GM12873 (cell line): ENCODE data around the gene TRABD2A.

Experiments used
- TF ChIP-seq, protein P1 (sequence below): IDR thresholded peaks from 2 replicates; pipeline ENCODE4 v1.5.1; 2012; ENCODE audit warnings: low read depth, mild to moderate bottlenecking, moderate library complexity, low read length, control low read depth; ENCODE audit not compliant: insufficient read depth; ENCODE audit errors: missing control alignments

Gene TRABD2A

DNA sequence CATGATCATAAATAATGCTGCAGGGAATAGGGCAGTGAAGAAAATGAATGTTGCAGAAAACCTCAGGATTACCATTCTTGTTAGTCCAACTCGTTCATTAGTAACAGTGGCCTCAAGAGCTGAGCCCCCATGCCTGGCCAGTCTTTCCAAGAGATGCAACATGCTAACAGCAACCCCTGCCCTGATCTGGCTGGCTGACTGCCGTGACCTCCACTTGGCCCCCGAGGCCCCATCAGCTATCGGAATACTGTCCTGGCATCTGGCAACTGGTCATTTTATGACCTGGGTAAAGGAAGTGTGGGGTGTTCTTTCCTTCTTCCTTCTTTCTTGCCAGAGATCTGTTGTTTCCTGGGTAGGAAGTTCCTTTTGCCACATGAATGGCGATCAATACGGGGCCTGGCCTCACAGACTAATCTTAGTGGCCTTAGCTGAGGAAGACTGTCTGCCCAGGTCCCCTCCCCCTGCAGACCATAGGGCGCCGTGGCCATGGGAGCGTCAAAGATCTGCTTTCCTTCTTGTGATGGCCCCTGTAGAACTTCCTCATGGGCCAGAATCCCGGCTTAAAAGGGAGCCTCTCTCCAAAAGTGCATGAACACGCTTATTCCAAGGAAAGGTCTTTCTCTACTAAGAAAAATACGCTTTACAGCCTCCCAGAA lies 10.6 kb upstream of the TRABD2A start:
- TF ChIP-seq, protein P1, sequence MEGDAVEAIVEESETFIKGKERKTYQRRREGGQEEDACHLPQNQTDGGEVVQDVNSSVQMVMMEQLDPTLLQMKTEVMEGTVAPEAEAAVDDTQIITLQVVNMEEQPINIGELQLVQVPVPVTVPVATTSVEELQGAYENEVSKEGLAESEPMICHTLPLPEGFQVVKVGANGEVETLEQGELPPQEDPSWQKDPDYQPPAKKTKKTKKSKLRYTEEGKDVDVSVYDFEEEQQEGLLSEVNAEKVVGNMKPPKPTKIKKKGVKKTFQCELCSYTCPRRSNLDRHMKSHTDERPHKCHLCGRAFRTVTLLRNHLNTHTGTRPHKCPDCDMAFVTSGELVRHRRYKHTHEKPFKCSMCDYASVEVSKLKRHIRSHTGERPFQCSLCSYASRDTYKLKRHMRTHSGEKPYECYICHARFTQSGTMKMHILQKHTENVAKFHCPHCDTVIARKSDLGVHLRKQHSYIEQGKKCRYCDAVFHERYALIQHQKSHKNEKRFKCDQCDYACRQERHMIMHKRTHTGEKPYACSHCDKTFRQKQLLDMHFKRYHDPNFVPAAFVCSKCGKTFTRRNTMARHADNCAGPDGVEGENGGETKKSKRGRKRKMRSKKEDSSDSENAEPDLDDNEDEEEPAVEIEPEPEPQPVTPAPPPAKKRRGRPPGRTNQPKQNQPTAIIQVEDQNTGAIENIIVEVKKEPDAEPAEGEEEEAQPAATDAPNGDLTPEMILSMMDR = no peak

DNA sequence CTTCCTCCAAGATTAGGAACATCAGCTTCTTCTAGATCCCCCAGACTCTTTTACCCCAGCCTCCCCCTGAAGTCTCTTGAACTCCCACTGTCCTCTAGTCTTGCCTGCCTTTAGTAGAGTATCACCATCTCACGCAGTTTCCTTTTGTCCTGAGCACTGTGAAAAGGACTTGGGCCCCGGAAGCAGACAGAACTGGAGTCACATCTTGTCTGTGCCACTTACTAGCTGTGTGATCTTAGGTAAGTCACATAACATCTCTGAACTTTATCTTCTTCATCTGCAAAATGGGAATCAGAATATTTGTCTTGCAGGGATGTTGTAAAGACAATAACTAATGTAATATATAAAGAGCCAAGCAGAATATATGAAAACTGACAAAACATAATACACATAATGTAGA lies 8.4 kb upstream of the TRABD2A start:
- TF ChIP-seq, protein P1 = no peak

DNA sequence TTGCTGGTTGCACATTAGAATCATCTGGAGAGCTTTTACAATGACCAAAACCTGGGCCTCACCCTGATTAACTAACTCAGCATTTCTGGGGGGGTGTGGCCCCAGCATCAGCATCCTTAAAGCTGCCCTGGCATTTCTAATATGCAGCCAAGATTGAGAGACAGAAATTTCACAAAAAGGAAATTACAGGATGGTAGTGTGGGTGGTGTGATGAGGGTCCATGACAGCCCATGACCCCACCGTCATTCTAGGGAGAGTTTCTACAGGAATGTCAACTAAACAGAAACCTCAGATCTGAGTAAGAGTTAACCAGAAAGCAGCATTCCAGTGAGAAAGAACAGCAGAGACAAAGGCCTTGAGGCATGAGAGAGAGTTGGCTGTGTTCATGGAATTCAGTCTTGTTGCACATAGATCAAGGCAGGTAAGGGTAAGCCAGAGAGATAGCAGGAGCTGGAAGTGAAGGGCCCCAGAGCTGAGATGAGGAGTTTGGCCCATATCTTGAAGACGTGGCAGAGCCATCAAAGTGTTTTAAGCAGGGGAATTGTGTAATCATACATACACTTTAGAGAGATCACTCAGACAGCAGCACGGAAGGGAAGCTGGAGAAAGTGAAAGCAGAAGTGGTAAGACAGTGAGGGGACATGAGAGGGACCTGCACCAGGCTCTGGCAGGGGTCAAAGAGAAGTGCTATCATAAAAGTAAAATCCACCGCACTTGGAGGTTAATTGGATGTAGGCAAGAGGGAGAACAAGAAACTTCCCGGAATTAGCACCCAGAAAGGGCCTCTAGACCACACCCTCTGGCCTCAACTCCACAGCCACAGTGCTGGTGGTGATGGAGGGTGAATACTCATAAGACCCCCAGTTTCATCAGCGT lies 7.8 kb upstream of the TRABD2A start:
- TF ChIP-seq, protein P1 = no peak

DNA sequence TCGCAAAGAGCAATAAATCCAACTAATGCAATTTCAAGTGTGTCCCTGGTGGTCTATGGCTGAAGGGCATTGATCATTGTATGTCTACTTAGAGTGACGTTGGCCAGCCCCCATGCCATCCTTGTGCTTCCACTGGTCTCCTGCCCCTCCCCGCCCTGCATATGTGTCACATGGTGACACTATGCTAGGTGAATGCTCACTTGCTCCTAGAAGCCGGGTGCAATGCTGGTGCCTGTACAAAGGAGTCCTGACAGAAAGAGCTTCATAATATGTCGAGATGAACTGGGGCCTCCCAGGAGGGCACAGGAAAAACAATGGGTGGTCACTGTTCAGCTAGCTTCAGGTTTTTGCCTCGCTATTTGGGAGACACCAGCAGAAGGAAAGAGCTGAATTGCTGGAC lies 5.9 kb upstream of the TRABD2A start:
- TF ChIP-seq, protein P1 = no peak

DNA sequence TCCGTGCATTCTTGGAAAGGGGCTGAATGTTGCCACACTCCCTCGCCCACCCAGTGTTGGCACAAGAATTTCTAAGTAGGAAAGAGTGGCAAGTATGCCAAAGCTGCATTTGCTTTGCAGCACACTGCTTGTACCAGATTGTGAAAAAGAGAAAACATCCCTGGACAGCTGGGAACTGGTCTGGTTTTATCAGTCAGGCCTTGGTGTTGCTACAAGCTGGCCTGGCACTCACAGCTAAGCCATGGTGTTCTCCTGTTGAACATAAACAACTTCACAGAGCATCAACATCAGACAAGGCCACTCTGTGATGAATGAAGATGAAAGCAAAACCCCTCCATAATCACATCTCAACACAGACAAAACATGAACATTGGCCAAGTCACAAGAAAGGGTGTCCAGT lies 4.2 kb upstream of the TRABD2A start:
- TF ChIP-seq, protein P1 = no peak

DNA sequence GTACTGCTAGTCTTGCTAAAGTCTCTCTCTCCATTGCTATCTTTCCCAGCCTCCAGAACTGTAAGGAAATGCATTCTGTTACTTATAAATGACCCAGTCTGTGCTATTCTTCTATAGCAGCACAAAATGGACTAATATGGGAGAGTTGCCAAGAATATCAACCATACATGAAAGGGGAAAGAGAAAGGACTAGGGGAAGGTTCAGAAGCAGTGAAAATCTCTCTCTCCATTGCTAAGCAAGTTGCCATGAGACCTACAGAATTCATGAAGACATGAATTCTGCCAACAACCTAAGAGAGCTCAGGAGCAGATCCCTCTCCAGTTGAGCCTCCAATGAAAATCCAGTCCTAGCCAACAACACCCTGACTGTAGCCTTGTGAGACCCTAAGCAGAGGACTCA lies 3.6 kb upstream of the TRABD2A start:
- TF ChIP-seq, protein P1 = no peak

DNA sequence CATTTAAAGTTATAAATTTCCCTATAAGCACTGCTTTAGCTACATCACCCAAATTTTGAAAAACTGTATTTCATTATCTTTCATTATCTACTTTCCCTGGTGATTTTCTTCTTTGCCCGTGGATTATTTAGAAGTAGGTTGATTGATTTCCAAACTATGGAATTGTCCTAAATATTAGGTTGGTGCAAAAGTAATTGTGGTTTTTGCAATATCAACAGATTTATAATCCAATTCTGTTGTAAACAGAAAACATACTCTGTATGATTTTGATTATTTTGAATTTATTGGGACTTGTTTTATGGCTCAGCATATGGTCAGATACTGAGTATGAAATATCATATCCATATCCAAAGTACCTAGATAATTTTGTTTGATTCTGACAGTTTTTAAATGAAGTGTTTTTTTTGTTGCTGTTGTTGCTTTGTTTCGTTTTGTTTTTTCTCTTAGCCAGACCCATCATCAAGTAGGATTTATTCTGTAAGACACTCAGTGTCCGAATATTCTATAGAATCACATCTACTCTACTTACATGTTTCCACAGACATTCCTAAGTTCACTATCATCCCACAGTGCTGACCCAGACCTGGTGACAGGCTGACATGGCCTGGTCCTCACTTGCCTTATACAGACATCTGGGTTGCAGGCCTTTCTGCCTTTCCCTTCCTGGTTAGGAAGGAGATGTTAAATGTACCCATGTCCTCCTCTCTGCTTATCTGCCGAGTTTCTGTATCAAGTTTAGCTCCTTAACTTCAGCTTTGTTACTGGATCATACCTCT lies 2.1 kb upstream of the TRABD2A start:
- TF ChIP-seq, protein P1 = no peak
